ENCODE results near the gene SLC25A21.

The SLC25A21 gene

DNA sequence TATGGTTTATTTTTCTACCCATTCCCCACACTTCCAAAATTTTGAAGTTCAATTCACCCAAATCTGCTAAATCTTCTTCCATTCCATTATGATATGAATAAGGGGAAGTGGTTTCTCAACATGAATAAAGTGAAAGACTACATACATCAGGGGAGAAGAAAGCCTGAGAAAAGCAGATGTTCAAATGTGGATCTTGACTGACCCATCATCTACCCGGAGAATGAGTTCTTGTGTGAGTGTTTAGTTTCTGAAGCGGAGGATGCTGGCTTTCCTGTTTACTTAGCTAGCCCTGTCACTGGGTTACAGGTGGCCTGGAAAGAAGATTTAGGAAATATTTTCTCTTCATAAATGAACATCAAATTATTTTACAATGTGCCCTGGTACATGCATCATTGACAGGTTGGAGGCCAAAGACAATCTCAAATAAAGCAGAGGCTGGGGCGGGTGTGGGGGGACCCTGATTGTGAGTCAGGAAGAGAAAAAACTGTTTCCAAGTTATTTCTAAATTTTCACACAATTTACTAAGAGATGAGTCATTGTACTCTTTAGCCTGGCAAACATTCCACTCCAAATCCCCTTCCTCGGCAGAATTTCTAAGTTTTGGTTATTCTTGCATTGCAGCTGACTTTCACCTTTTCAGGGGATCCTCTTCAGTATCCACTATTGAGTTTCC is 135.6 kb downstream of the SLC25A21 start:
- Histone ChIP-seq H3K27me3 (ENCODE audit: control insufficient read depth in 3 of 3, insufficient read depth in 3 of 3, low read depth in 1 of 3, low read length in 3 of 3) (no peaks in the 10 kb centered on the region), H2BK5ac (ENCODE audit: low read length) (no peak overlapping the region), H4K8ac (ENCODE audit: low read depth, low read length) (no peak overlapping the region), H3K14ac (ENCODE audit: low read length) (no peak overlapping the region), H3K36me3 (replicated peaks in 1 of 2; ENCODE audit: control insufficient read depth in 2 of 2, insufficient read depth in 2 of 2, low read length in 2 of 2) (no peaks in the 10 kb centered on the region), H4K91ac (ENCODE audit: low read depth, low read length, poor library complexity) (no peak overlapping the region), H3K4me1 (ENCODE audit: control insufficient read depth in 2 of 2, insufficient read depth in 1 of 2, low read depth in 1 of 2, low read length in 2 of 2) (peaks cover 0 to 2% of the 10 kb centered on the region in 2 donors), H3K9me3 (replicated peaks in 1 of 2; ENCODE audit: control insufficient read depth in 2 of 2, insufficient read depth in 1 of 2, low read depth in 1 of 2, low read length in 2 of 2) (peaks cover 0 to 3% of the 10 kb centered on the region in 2 donors), H2BK12ac (ENCODE audit: low read length) (no peak overlapping the region), H2BK120ac (ENCODE audit: low read depth, low read length) (no peak overlapping the region), H2AK5ac (ENCODE audit: low read depth, low read length) (no peak overlapping the region), H3K23ac (ENCODE audit: low read depth, low read length, poor library complexity) (no peak overlapping the region), H2AFZ (ENCODE audit: low read length) (no peak overlapping the region), H3K18ac (ENCODE audit: low read length) (no peak overlapping the region), H3K9ac (ENCODE audit: low read depth, low read length, poor library complexity) (no peak overlapping the region), H3K4ac (ENCODE audit: low read length) (no peak overlapping the region), H3K79me1 (ENCODE audit: low read depth, low read length) (no peaks in the 10 kb centered on the region), H3K27ac (replicated peaks; ENCODE audit: low read length) (no peak overlapping the region), H2BK15ac (ENCODE audit: low read length) (no peak overlapping the region), H3K4me3 (ENCODE audit: low read length in 2 of 2) (no peak overlapping the region), H3K4me2 (ENCODE audit: insufficient read depth, low read length, poor library complexity, severe bottlenecking) (no peak overlapping the region)
- no CpG with 5 or more reads among the region's 4 CpGs for WGBS, 2 donors (ENCODE audit: extremely low coverage in 2 of 2, insufficient read length in 2 of 2, insufficient replicate concordance in 1 of 2)
- no peak for DNase-seq (ENCODE audit: low spot score)

GRCh38 chr14:37035401-37035800 is 137.0 kb downstream of the SLC25A21 start:
- DNase-seq (ENCODE audit: low spot score) = no peak
- Histone ChIP-seq H3K27ac (replicated peaks; ENCODE audit: low read length) (no peak overlapping the region), H2BK12ac (ENCODE audit: low read length) (no peak overlapping the region), H4K8ac (ENCODE audit: low read depth, low read length) (no peak overlapping the region), H2BK15ac (ENCODE audit: low read length) (no peak overlapping the region), H3K23ac (ENCODE audit: low read depth, low read length, poor library complexity) (no peak overlapping the region), H3K36me3 (replicated peaks in 1 of 2; ENCODE audit: control insufficient read depth in 2 of 2, insufficient read depth in 2 of 2, low read length in 2 of 2) (no peaks in the 10 kb centered on the region), H3K4ac (ENCODE audit: low read length) (no peak overlapping the region), H3K79me1 (ENCODE audit: low read depth, low read length) (no peaks in the 10 kb centered on the region), H3K4me1 (ENCODE audit: control insufficient read depth in 2 of 2, insufficient read depth in 1 of 2, low read depth in 1 of 2, low read length in 2 of 2) (peaks cover 0 to 2% of the 10 kb centered on the region in 2 donors), H2AFZ (ENCODE audit: low read length) (no peak overlapping the region), H3K27me3 (ENCODE audit: control insufficient read depth in 3 of 3, insufficient read depth in 3 of 3, low read depth in 1 of 3, low read length in 3 of 3) (no peaks in the 10 kb centered on the region), H2BK5ac (ENCODE audit: low read length) (no peak overlapping the region), H2AK5ac (ENCODE audit: low read depth, low read length) (no peak overlapping the region), H3K4me3 (ENCODE audit: low read length in 2 of 2) (no peak overlapping the region), H3K14ac (ENCODE audit: low read length) (no peak overlapping the region), H3K4me2 (ENCODE audit: insufficient read depth, low read length, poor library complexity, severe bottlenecking) (no peak overlapping the region), H3K18ac (ENCODE audit: low read length) (no peak overlapping the region), H3K9me3 (replicated peaks in 1 of 2; ENCODE audit: control insufficient read depth in 2 of 2, insufficient read depth in 1 of 2, low read depth in 1 of 2, low read length in 2 of 2) (peaks cover 0 to 3% of the 10 kb centered on the region in 2 donors), H4K91ac (ENCODE audit: low read depth, low read length, poor library complexity) (no peak overlapping the region), H3K9ac (ENCODE audit: low read depth, low read length, poor library complexity) (no peak overlapping the region), H2BK120ac (ENCODE audit: low read depth, low read length) (no peak overlapping the region)
- WGBS, 2 donors (ENCODE audit: extremely low coverage in 2 of 2, insufficient read length in 2 of 2, insufficient replicate concordance in 1 of 2) = no CpG with 5 or more reads among the region's 2 CpGs

GRCh38 chr14:37034410-37035285 is 137.8 kb downstream of the SLC25A21 start:
- H3K23ac ChIP-seq (ENCODE audit: low read depth, low read length, poor library complexity) = no peak overlapping the region
- no peak overlapping the region for H2BK15ac ChIP-seq (ENCODE audit: low read length)
- no CpG with 5 or more reads among the region's 11 CpGs for WGBS, 2 donors (ENCODE audit: extremely low coverage in 2 of 2, insufficient read length in 2 of 2, insufficient replicate concordance in 1 of 2)
- no peak overlapping the region for H3K4ac ChIP-seq (ENCODE audit: low read length)
- no peak for DNase-seq (ENCODE audit: low spot score)
- H3K9me3 ChIP-seq (replicated peaks in 1 of 2; ENCODE audit: control insufficient read depth in 2 of 2, insufficient read depth in 1 of 2, low read depth in 1 of 2, low read length in 2 of 2) = peaks cover 0 to 3% of the 10 kb centered on the region in 2 donors
- no peak overlapping the region for H3K27ac ChIP-seq (replicated peaks; ENCODE audit: low read length)
- H3K36me3 ChIP-seq (replicated peaks in 1 of 2; ENCODE audit: control insufficient read depth in 2 of 2, insufficient read depth in 2 of 2, low read length in 2 of 2) = no peaks in the 10 kb centered on the region
- no peak overlapping the region for H4K91ac ChIP-seq (ENCODE audit: low read depth, low read length, poor library complexity)
- no peak overlapping the region for H2AK5ac ChIP-seq (ENCODE audit: low read depth, low read length)
- H3K4me2 ChIP-seq (ENCODE audit: insufficient read depth, low read length, poor library complexity, severe bottlenecking) = no peak overlapping the region
- no peak overlapping the region for H3K4me3 ChIP-seq (ENCODE audit: low read length in 2 of 2)
- no peaks in the 10 kb centered on the region for H3K27me3 ChIP-seq (ENCODE audit: control insufficient read depth in 3 of 3, insufficient read depth in 3 of 3, low read depth in 1 of 3, low read length in 3 of 3)
- H3K4me1 ChIP-seq (ENCODE audit: control insufficient read depth in 2 of 2, insufficient read depth in 1 of 2, low read depth in 1 of 2, low read length in 2 of 2) = peaks cover 0 to 2% of the 10 kb centered on the region in 2 donors
- H3K79me1 ChIP-seq (ENCODE audit: low read depth, low read length) = no peaks in the 10 kb centered on the region
- H2BK5ac ChIP-seq (ENCODE audit: low read length) = no peak overlapping the region
- no peak overlapping the region for H4K8ac ChIP-seq (ENCODE audit: low read depth, low read length)
- H3K14ac ChIP-seq (ENCODE audit: low read length) = no peak overlapping the region
- H3K18ac ChIP-seq (ENCODE audit: low read length) = no peak overlapping the region
- H3K9ac ChIP-seq (ENCODE audit: low read depth, low read length, poor library complexity) = no peak overlapping the region
- no peak overlapping the region for H2BK12ac ChIP-seq (ENCODE audit: low read length)
- H2BK120ac ChIP-seq (ENCODE audit: low read depth, low read length) = no peak overlapping the region
- H2AFZ ChIP-seq (ENCODE audit: low read length) = no peak overlapping the region

GRCh38 chr14:37032863-37033262 is 139.5 kb downstream of the SLC25A21 start:
- H2BK12ac ChIP-seq (ENCODE audit: low read length) = no peak overlapping the region
- no peak overlapping the region for H3K4me2 ChIP-seq (ENCODE audit: insufficient read depth, low read length, poor library complexity, severe bottlenecking)
- H2BK120ac ChIP-seq (ENCODE audit: low read depth, low read length) = no peak overlapping the region
- no peak overlapping the region for H2AK5ac ChIP-seq (ENCODE audit: low read depth, low read length)
- H3K36me3 ChIP-seq (replicated peaks in 1 of 2; ENCODE audit: control insufficient read depth in 2 of 2, insufficient read depth in 2 of 2, low read length in 2 of 2) = no peaks in the 10 kb centered on the region
- H3K4me1 ChIP-seq (ENCODE audit: control insufficient read depth in 2 of 2, insufficient read depth in 1 of 2, low read depth in 1 of 2, low read length in 2 of 2) = peaks cover 0 to 2% of the 10 kb centered on the region in 2 donors
- no peak overlapping the region for H3K18ac ChIP-seq (ENCODE audit: low read length)
- no peaks in the 10 kb centered on the region for H3K79me1 ChIP-seq (ENCODE audit: low read depth, low read length)
- H3K27ac ChIP-seq (replicated peaks; ENCODE audit: low read length) = no peak overlapping the region
- H3K4me3 ChIP-seq (ENCODE audit: low read length in 2 of 2) = no peak overlapping the region
- 100% methylated on average over 1 of the region's 1 CpG; no CpG with 5 or more reads in 1 of the 2 donors for WGBS, 2 donors (ENCODE audit: extremely low coverage in 2 of 2, insufficient read length in 2 of 2, insufficient replicate concordance in 1 of 2)
- no peak overlapping the region for H4K91ac ChIP-seq (ENCODE audit: low read depth, low read length, poor library complexity)
- H3K9me3 ChIP-seq (replicated peaks in 1 of 2; ENCODE audit: control insufficient read depth in 2 of 2, insufficient read depth in 1 of 2, low read depth in 1 of 2, low read length in 2 of 2) = peaks cover 0 to 3% of the 10 kb centered on the region in 2 donors
- H3K27me3 ChIP-seq (ENCODE audit: control insufficient read depth in 3 of 3, insufficient read depth in 3 of 3, low read depth in 1 of 3, low read length in 3 of 3) = no peaks in the 10 kb centered on the region
- no peak overlapping the region for H3K14ac ChIP-seq (ENCODE audit: low read length)
- H3K23ac ChIP-seq (ENCODE audit: low read depth, low read length, poor library complexity) = no peak overlapping the region
- H3K9ac ChIP-seq (ENCODE audit: low read depth, low read length, poor library complexity) = no peak overlapping the region
- H3K4ac ChIP-seq (ENCODE audit: low read length) = no peak overlapping the region
- DNase-seq (ENCODE audit: low spot score) = no peak
- no peak overlapping the region for H4K8ac ChIP-seq (ENCODE audit: low read depth, low read length)
- no peak overlapping the region for H2BK15ac ChIP-seq (ENCODE audit: low read length)
- H2BK5ac ChIP-seq (ENCODE audit: low read length) = no peak overlapping the region
- no peak overlapping the region for H2AFZ ChIP-seq (ENCODE audit: low read length)

Measured in neuronal stem cell (in vitro differentiated cells).